Left cardiac atrium (tissue), 2 donors: ENCODE data around the gene GATAD1. TPM values are rescaled to one million over a fixed set of nuclear protein-coding genes. Genes with fewer than 3 reads are reported as not detected.

Source experiments
- total RNA-seq, 2 donors: library from RNA; stranded (reverse); fragmentation: NEBNext Ultra II Directional; extraction: Animal tissue kit (Norgen Biotek cat#: 25700); gene quantifications; one replicate each; pipeline ENCODE4 v1.2.1, GENCODE V29; 2021
- donor health status: DM: no; HTN: yes; CAD: no; lungs with severe emphysema.
- donor health status: DM: yes; HTN: yes; CAD: no.

The GATAD1 gene
- total RNA-seq, 2 donors from 2014 or later: 16.1 to 18.2 TPM

Other genes starting within 250 kb of the GATAD1 start
- 10 to 100 TPM; 22.1 to 31.6 TPM for gene KRIT1, start 201.6 kb upstream of the GATAD1 start, total RNA-seq
- 10 to 100 TPM; 44.7 to 53.8 TPM for gene ANKIB1, start 201.5 kb upstream of the GATAD1 start, total RNA-seq
- gene ERVW-1, start 30.5 kb downstream of the GATAD1 start, total RNA-seq: not detected
- gene PEX1, start 81.0 kb downstream of the GATAD1 start, total RNA-seq: 10 to 100 TPM; 11.6 to 15.2 TPM
- 10 to 100 TPM in 1 of 2 donors, 1 to 10 TPM in 1; 9.4 to 11.8 TPM for gene RBM48, start 81.3 kb downstream of the GATAD1 start, total RNA-seq
- gene FAM133B, start 142.9 kb downstream of the GATAD1 start, total RNA-seq: 10 to 100 TPM; 13.0 to 14.2 TPM